H1 (cell line): Measurements from ENCODE around the gene SHCBP1L.

Experiments used
- ATF2 ChIP-seq: IDR thresholded peaks from 2 replicates; pipeline ENCODE4 v1.6.1; 2012; ENCODE audit warnings: low read length, inconsistent platforms
- CBX8 ChIP-seq: fragments of 300-800, 300-1000 bp; sonication (generic); IDR thresholded peaks from 2 replicates; pipeline ENCODE4 v1.7.1; 2016; ENCODE audit warnings: low read depth, low read length, borderline replicate concordance
- CTCF ChIP-seq, 3 experiments: IDR thresholded peaks; 1 replicate in 2 of 3; 2 replicates in 1 of 3; pipeline versions ENCODE4 v1.5.1 to v1.6.1; 2011; ENCODE audit warnings: low read length in 3 of 3, mild to moderate bottlenecking in 3 of 3, inconsistent platforms in 2 of 3, low read depth in 1 of 3, moderate library complexity in 1 of 3; ENCODE audit not compliant: insufficient read depth in 1 of 3; ENCODE audit errors: control extremely low read depth in 1 of 3
- EZH2 ChIP-seq: fragments of 200-600 bp; sonication (generic); IDR thresholded peaks from 2 replicates; pipeline ENCODE4 v1.7.1; 2012; ENCODE audit warnings: low read depth, mild to moderate bottlenecking, moderate library complexity, low read length, inconsistent platforms; ENCODE audit not compliant: severe bottlenecking
- FOSL1 ChIP-seq: IDR thresholded peaks from 2 replicates; pipeline ENCODE4 v1.6.1; 2011; ENCODE audit warnings: mild to moderate bottlenecking, low read depth, low read length, moderate library complexity; ENCODE audit not compliant: insufficient read depth
- JUND ChIP-seq: IDR thresholded peaks from 2 replicates; pipeline ENCODE4 v1.6.1; 2011; ENCODE audit warnings: mild to moderate bottlenecking, improper control_type of control experiment, low read length
- KDM4A ChIP-seq: IDR thresholded peaks from one replicate; pipeline ENCODE4 v1.7.1; 2012; ENCODE audit warnings: low read depth, mild to moderate bottlenecking, moderate library complexity, low read length, inconsistent platforms; ENCODE audit not compliant: severe bottlenecking
- KDM5A ChIP-seq: fragments of 200-600 bp; IDR thresholded peaks from 2 replicates; pipeline ENCODE4 v1.7.1; 2012; ENCODE audit warnings: mild to moderate bottlenecking, low read length, inconsistent platforms, mixed read lengths
- NRF1 ChIP-seq: IDR thresholded peaks from 2 replicates; pipeline ENCODE4 v1.6.1; 2011; ENCODE audit warnings: mild to moderate bottlenecking, low read depth, low read length, improper control_type of control experiment
- POLR2A ChIP-seq, 2 experiments: IDR thresholded peaks; 1 replicate in 1 of 2; 2 replicates in 1 of 2; pipeline ENCODE4 v1.6.1; 2011; ENCODE audit warnings: low read depth in 2 of 2, low read length in 2 of 2, mild to moderate bottlenecking in 2 of 2; ENCODE audit errors: control extremely low read depth in 1 of 2
- POLR2AphosphoS5 ChIP-seq: IDR thresholded peaks from 2 replicates; pipeline ENCODE4 v1.6.1; 2011; ENCODE audit warnings: low read depth, low read length
- RBBP5 ChIP-seq: IDR thresholded peaks from 2 replicates; pipeline ENCODE4 v1.7.1; 2012; ENCODE audit warnings: low read depth, mild to moderate bottlenecking, inconsistent platforms, low read length, moderate library complexity, borderline replicate concordance
- TBP ChIP-seq: IDR thresholded peaks from 2 replicates; pipeline ENCODE4 v1.6.1; 2011; ENCODE audit warnings: low read depth, low read length, improper control_type of control experiment
- TCF12 ChIP-seq: IDR thresholded peaks from 2 replicates; pipeline ENCODE4 v1.6.1; 2011; ENCODE audit warnings: low read depth, mild to moderate bottlenecking, low read length

- TF ChIP-seq NRF1 (no peak), TBP (no peak), CBX8 (no peak), CTCF (IDR thresholded peaks at IDR 0.05; ENCODE audit: control extremely low read depth in 1 of 3, insufficient read depth in 1 of 3, low read depth in 1 of 3, low read length in 3 of 3) (no peak), KDM4A (no peak), POLR2AphosphoS5 (no peak), TCF12 (no peak), POLR2A (IDR thresholded peaks at IDR 0.05; ENCODE audit: control extremely low read depth in 1 of 2, low read depth in 2 of 2, low read length in 2 of 2) (no peak), FOSL1 (no peak), ATF2 (no peak), JUND (no peak), EZH2 (no peak), RBBP5 (no peak), KDM5A (no peak)
Measured at GRCh38 chr1:182851825-182852224, 101.1 kb downstream of the SHCBP1L start.
